Osteoblast (primary cell): Measurements from ENCODE around the gene SPHKAP. TPM values are rescaled to one million over a fixed set of nuclear protein-coding genes. Genes with fewer than 3 reads are reported as not detected.

Experiments used
- DNase-seq: peaks from one replicate; pipeline ENCODE4 v3.0.0; 2011; ENCODE audit warnings: low spot score, mixed read lengths; ENCODE audit not compliant: insufficient read length; ENCODE audit errors: missing footprints
- H2AFZ ChIP-seq: 2 replicates; pipeline ENCODE4 v1.6.0; 2011; ENCODE audit warnings: mild to moderate bottlenecking, low read length
- H3K27ac ChIP-seq: 2 replicates; pipeline ENCODE4 v1.5.1; 2011; ENCODE audit warnings: mild to moderate bottlenecking, low read depth, low read length, moderate library complexity
- H3K27me3 ChIP-seq: 2 replicates; pipeline ENCODE4 v1.6.0; 2012; ENCODE audit warnings: mild to moderate bottlenecking, control low read depth, inconsistent platforms, low read length, moderate library complexity; ENCODE audit not compliant: insufficient read depth
- H3K36me3 ChIP-seq: 2 replicates; pipeline ENCODE4 v1.5.1; 2011; ENCODE audit warnings: mild to moderate bottlenecking, low read length, control low read depth, moderate library complexity; ENCODE audit not compliant: insufficient read depth
- H3K4me1 ChIP-seq: 2 replicates; pipeline ENCODE4 v1.5.1; 2011; ENCODE audit warnings: mild to moderate bottlenecking, low read length, control low read depth, moderate library complexity; ENCODE audit not compliant: insufficient read depth
- H3K4me2 ChIP-seq: 2 replicates; pipeline ENCODE4 v1.6.0; 2011; ENCODE audit warnings: mild to moderate bottlenecking, low read length; ENCODE audit not compliant: insufficient read depth
- H3K4me3 ChIP-seq: fragments of 200-600 bp; sonication (generic); 3 replicates; pipeline ENCODE4 v1.5.1; 2012; ENCODE audit warnings: mild to moderate bottlenecking, low read length, inconsistent platforms; ENCODE audit not compliant: insufficient read depth
- H3K79me2 ChIP-seq: 2 replicates; pipeline ENCODE4 v1.6.0; 2012; ENCODE audit warnings: mild to moderate bottlenecking, low read length, control low read depth, inconsistent platforms; ENCODE audit not compliant: insufficient read depth
- H3K9me3 ChIP-seq: 2 replicates; pipeline ENCODE4 v1.5.1; 2011; ENCODE audit warnings: low read depth, low read length, control low read depth
- H4K20me1 ChIP-seq: 2 replicates; pipeline ENCODE4 v1.6.0; 2012; ENCODE audit warnings: mild to moderate bottlenecking, low read length, control low read depth; ENCODE audit not compliant: insufficient read depth
- CTCF ChIP-seq: IDR thresholded peaks from 2 replicates; pipeline ENCODE4 v1.5.1; 2011; ENCODE audit warnings: mild to moderate bottlenecking, low read depth, low read length, moderate library complexity; ENCODE audit errors: extremely low read depth
- total RNA-seq: library from RNA; depleted of rRNA; stranded (reverse); fragments of >200 nt; gene quantifications from 2 replicates; pipeline ENCODE4 v1.2.3, GENCODE V29; 2012

The SPHKAP gene
- total RNA-seq, 1 donor: not detected

DNA sequence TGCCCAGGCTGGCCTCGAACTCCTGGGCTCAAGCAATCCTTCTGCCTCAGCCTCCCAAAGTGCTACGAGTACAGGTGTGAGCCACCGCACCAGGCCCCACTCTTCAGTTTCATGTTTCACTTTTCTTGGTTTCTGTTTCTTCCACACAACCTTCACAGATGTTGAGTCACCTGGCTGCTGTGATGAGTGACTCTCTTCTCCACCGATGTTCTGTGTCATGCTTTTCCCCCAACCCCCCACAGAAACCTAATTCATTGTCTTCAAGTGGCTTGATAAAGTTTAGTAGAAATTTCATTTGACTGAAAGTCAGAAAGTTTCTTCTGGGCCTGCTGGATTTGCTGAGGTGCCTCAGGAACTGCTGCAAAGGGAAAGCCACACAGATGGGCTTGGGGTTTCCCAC, 78.5 kb downstream of the SPHKAP start:
- H3K9me3 ChIP-seq: peaks cover 2% of the 10 kb centered on the region
- no peak overlapping the region for H3K4me2 ChIP-seq
- no peaks in the 10 kb centered on the region for H3K27me3 ChIP-seq
- H3K36me3 ChIP-seq: no peaks in the 10 kb centered on the region
- H3K4me3 ChIP-seq: no peak overlapping the region
- no peak for DNase-seq
- no peaks in the 10 kb centered on the region for H4K20me1 ChIP-seq
- H2AFZ ChIP-seq: no peak overlapping the region
- TF ChIP-seq CTCF: no peak
- no peaks in the 10 kb centered on the region for H3K4me1 ChIP-seq
- no peak overlapping the region for H3K27ac ChIP-seq
- H3K79me2 ChIP-seq: no peaks in the 10 kb centered on the region

- H3K36me3 ChIP-seq: no peaks in the 10 kb centered on the region
- H3K79me2 ChIP-seq: no peaks in the 10 kb centered on the region
- peaks cover 2% of the 10 kb centered on the region for H3K9me3 ChIP-seq
- no peaks in the 10 kb centered on the region for H3K4me1 ChIP-seq
- H2AFZ ChIP-seq: no peak overlapping the region
- TF ChIP-seq CTCF: no peak
- H3K27ac ChIP-seq: no peak overlapping the region
- DNase-seq: peak; percentile 23
- no peaks in the 10 kb centered on the region for H3K27me3 ChIP-seq
- H3K4me3 ChIP-seq: no peak overlapping the region
- H4K20me1 ChIP-seq: no peaks in the 10 kb centered on the region
- no peak overlapping the region for H3K4me2 ChIP-seq
Observed at GRCh38 chr2:228094377-228094921, 87.0 kb downstream of the SPHKAP start.

GRCh38 chr2:228092056-228092455, 89.4 kb downstream of the SPHKAP start:
- Histone ChIP-seq H3K79me2 (no peaks in the 10 kb centered on the region), H3K4me1 (no peaks in the 10 kb centered on the region), H3K4me2 (no peak overlapping the region), H3K9me3 (no peaks in the 10 kb centered on the region), H2AFZ (no peak overlapping the region), H4K20me1 (no peaks in the 10 kb centered on the region), H3K36me3 (no peaks in the 10 kb centered on the region), H3K27me3 (no peaks in the 10 kb centered on the region), H3K27ac (no peak overlapping the region), H3K4me3 (no peak overlapping the region)
- no peak for DNase-seq
- TF ChIP-seq CTCF: no peak

DNA sequence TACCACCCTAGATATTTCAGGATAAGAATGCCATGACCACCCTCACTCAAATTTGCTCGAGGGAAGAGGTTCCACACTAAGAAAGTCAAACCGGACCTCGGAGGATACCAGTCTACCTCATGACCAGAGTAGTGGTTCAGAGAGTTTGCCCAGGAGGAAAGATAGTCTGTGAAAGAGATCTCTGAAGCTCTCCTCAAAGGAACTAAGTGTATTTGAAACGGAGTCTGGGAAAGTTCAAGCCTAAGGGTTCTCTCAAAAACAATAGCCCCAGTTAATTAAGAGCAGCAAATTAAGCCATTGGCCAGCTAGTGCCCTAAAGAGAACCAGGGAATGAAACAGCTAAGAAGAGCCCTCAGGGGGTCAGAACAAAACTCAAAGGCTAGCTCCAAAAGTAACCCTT, 94.9 kb downstream of the SPHKAP start:
- no peak overlapping the region for H3K4me2 ChIP-seq
- H3K27ac ChIP-seq: no peak overlapping the region
- no peaks in the 10 kb centered on the region for H4K20me1 ChIP-seq
- no peaks in the 10 kb centered on the region for H3K79me2 ChIP-seq
- TF ChIP-seq CTCF: no peak
- no peaks in the 10 kb centered on the region for H3K4me1 ChIP-seq
- no peak for DNase-seq
- H3K9me3 ChIP-seq: no peaks in the 10 kb centered on the region
- no peak overlapping the region for H3K4me3 ChIP-seq
- no peaks in the 10 kb centered on the region for H3K27me3 ChIP-seq
- no peaks in the 10 kb centered on the region for H3K36me3 ChIP-seq
- H2AFZ ChIP-seq: no peak overlapping the region
